Neural cell (in vitro differentiated cells): ENCODE results near the gene ZNF821. TPM values are rescaled to one million over a fixed set of nuclear protein-coding genes. Genes with fewer than 3 reads are reported as not detected.
"Not testable (repeated sequence)": the region's sequence is repeated elsewhere in the genome, so short reads cannot be mapped to it uniquely, and the experiment has no call there.

Source experiments
- H2AFZ ChIP-seq: fragments of 200-600, 300-800 bp; sonication (generic), shearing (Covaris generic); 2 replicates; pipeline ENCODE4 v1.6.0; 2014; ENCODE audit warnings: low read depth, mild to moderate bottlenecking, antibody characterized with exemption, low read length, moderate library complexity
- H3F3A ChIP-seq: fragments of 200-600 bp; shearing (Covaris generic); 2 replicates; pipeline ENCODE4 v1.6.1; 2016; ENCODE audit warnings: mild to moderate bottlenecking, moderate library complexity, mixed read lengths, antibody characterized with exemption, low read length; ENCODE audit not compliant: insufficient read depth, poor library complexity, severe bottlenecking
- H3K27ac ChIP-seq: fragments of 200-600, 300-800 bp; sonication (generic), shearing (Covaris generic); 2 replicates; pipeline ENCODE4 v1.5.1; 2014; ENCODE audit warnings: mild to moderate bottlenecking, low read length, moderate library complexity
- H3K27me3 ChIP-seq: fragments of 300-800, 200-600 bp; sonication (generic), shearing (Covaris generic); 2 replicates; pipeline ENCODE4 v1.6.0; 2014; ENCODE audit warnings: mild to moderate bottlenecking, low read depth, low read length, moderate library complexity; ENCODE audit not compliant: insufficient read depth
- H3K36me3 ChIP-seq: fragments of 300-800, 200-600 bp; sonication (generic), shearing (Covaris generic); 2 replicates; pipeline ENCODE4 v1.5.1; 2014; ENCODE audit warnings: mild to moderate bottlenecking, antibody characterized with exemption, low read length, moderate library complexity; ENCODE audit not compliant: insufficient read depth
- H3K4me2 ChIP-seq: fragments of 300-800, 200-600 bp; sonication (generic), shearing (Covaris generic); 2 replicates; pipeline ENCODE4 v1.6.0; 2014; ENCODE audit warnings: mild to moderate bottlenecking, low read length
- H3K4me3 ChIP-seq: fragments of 300-800, 200-600 bp; sonication (generic), shearing (Covaris generic); 2 replicates; pipeline ENCODE4 v1.5.1; 2014; ENCODE audit warnings: mild to moderate bottlenecking, low read length, moderate library complexity
- H3K79me2 ChIP-seq: fragments of 200-600 bp; shearing (Covaris generic); replicated peaks from 2 replicates; pipeline ENCODE4 v1.6.0; 2014; ENCODE audit warnings: mild to moderate bottlenecking, low read length, moderate library complexity; ENCODE audit not compliant: insufficient read depth
- H3K9ac ChIP-seq: fragments of 300-800, 200-600 bp; sonication (generic), shearing (Covaris generic); 2 replicates; pipeline ENCODE4 v1.6.1; 2016; ENCODE audit warnings: mild to moderate bottlenecking, low read length, mixed read lengths
- H3K9me2 ChIP-seq: fragments of 200-600 bp; shearing (Covaris generic); 2 replicates; pipeline ENCODE4 v1.6.1; 2016; ENCODE audit warnings: mild to moderate bottlenecking, low read length, mixed read lengths; ENCODE audit not compliant: insufficient read depth
- H3K9me3 ChIP-seq: fragments of 200-600, 300-800 bp; sonication (generic), shearing (Covaris generic); 2 replicates; pipeline ENCODE4 v1.6.1; 2016; ENCODE audit warnings: mild to moderate bottlenecking, mixed run types, low read length, moderate library complexity, mixed read lengths
- H4K20me1 ChIP-seq: fragments of 200-600 bp; shearing (Covaris generic); 2 replicates; pipeline ENCODE4 v1.6.1; 2016; ENCODE audit warnings: mild to moderate bottlenecking, mixed run types; ENCODE audit not compliant: insufficient read depth
- CTCF ChIP-seq: fragments of 450-650 bp; IDR thresholded peaks from 2 replicates; pipeline ENCODE4 v1.5.1; 2014; ENCODE audit warnings: antibody characterized with exemption, mild to moderate bottlenecking, moderate library complexity; ENCODE audit not compliant: poor library complexity, severe bottlenecking
- EP300 ChIP-seq: fragments of 450-650 bp; conservative IDR thresholded peaks from 2 replicates; pipeline ENCODE4 v1.6.1; 2014; ENCODE audit warnings: antibody characterized with exemption, mild to moderate bottlenecking, moderate library complexity; ENCODE audit not compliant: poor library complexity, severe bottlenecking
- EZH2 ChIP-seq: fragments of 200-600, 300-800 bp; shearing (Covaris generic), sonication (generic); IDR thresholded peaks from 2 replicates; pipeline ENCODE4 v1.6.1; 2014; ENCODE audit warnings: antibody characterized with exemption, low read length, borderline replicate concordance, mild to moderate bottlenecking; ENCODE audit not compliant: insufficient read depth, poor library complexity, severe bottlenecking
- MXI1 ChIP-seq: fragments of 450-650 bp; conservative IDR thresholded peaks from 2 replicates; pipeline ENCODE4 v1.6.1; 2014; ENCODE audit warnings: antibody characterized with exemption, mild to moderate bottlenecking; ENCODE audit not compliant: poor library complexity, severe bottlenecking
- POLR2AphosphoS5 ChIP-seq: IDR thresholded peaks from 2 replicates; pipeline ENCODE4 v1.6.1; 2012
- RAD21 ChIP-seq: fragments of 450-650 bp; conservative IDR thresholded peaks from 2 replicates; pipeline ENCODE4 v1.6.1; 2014; ENCODE audit warnings: antibody characterized with exemption, mild to moderate bottlenecking, moderate library complexity
- REST ChIP-seq: IDR thresholded peaks from 2 replicates; pipeline ENCODE4 v1.6.1; 2012; ENCODE audit warnings: borderline replicate concordance
- SMC3 ChIP-seq: fragments of 450-650 bp; conservative IDR thresholded peaks from 2 replicates; pipeline ENCODE4 v1.6.1; 2014; ENCODE audit warnings: antibody characterized with exemption, mild to moderate bottlenecking, moderate library complexity; ENCODE audit not compliant: poor library complexity
- TAF1 ChIP-seq: IDR thresholded peaks from 2 replicates; pipeline ENCODE4 v1.6.1; 2012; ENCODE audit warnings: low read depth
- polyA plus RNA-seq: library from polyadenylated mRNA; depleted of rRNA; stranded (reverse); fragments of >200 nt; gene quantifications from 2 replicates; pipeline ENCODE4 v1.2.3, GENCODE V29; 2014

Gene ZNF821
- polyA plus RNA-seq, 1 donor from 2014 or later: 128 TPM

GRCh38 chr16:71837150-71837549, 46.8 kb downstream of the ZNF821 start:
- Histone ChIP-seq H3K27me3 (no peaks in the 10 kb centered on the region), H3K9me3 (no peaks in the 10 kb centered on the region), H2AFZ (no peak overlapping the region), H3K27ac (no peak overlapping the region), H3K9me2 (no peaks in the 10 kb centered on the region), H3F3A (no peaks in the 10 kb centered on the region), H3K4me2 (no peak overlapping the region), H3K36me3 (no peaks in the 10 kb centered on the region), H3K79me2 (no peaks in the 10 kb centered on the region), H3K9ac (no peak overlapping the region), H3K4me3 (no peak overlapping the region), H4K20me1 (no peaks in the 10 kb centered on the region)
- TF ChIP-seq POLR2AphosphoS5 (no peak), TAF1 (no peak)

GRCh38 chr16:71834291-71834690, 49.7 kb downstream of the ZNF821 start:
- Histone ChIP-seq H3K27me3 (no peaks in the 10 kb centered on the region), H3K27ac (no peak overlapping the region), H3K9ac (no peak overlapping the region), H3K4me3 (no peak overlapping the region), H3F3A (no peaks in the 10 kb centered on the region), H2AFZ (no peak overlapping the region), H3K9me3 (no peaks in the 10 kb centered on the region), H3K79me2 (no peaks in the 10 kb centered on the region), H3K4me2 (no peak overlapping the region), H3K36me3 (no peaks in the 10 kb centered on the region), H3K9me2 (no peaks in the 10 kb centered on the region), H4K20me1 (no peaks in the 10 kb centered on the region)
- no peak for TF ChIP-seq TAF1
- no peak for TF ChIP-seq REST
- TF ChIP-seq POLR2AphosphoS5: no peak
- TF ChIP-seq SMC3: no peak
- no peak for TF ChIP-seq EP300
- no peak for TF ChIP-seq CTCF
- TF ChIP-seq RAD21: no peak
- TF ChIP-seq MXI1: no peak
- no peak for TF ChIP-seq EZH2

GRCh38 chr16:71832112-71832511, 51.9 kb downstream of the ZNF821 start:
- H3K27me3 ChIP-seq, H3K36me3 ChIP-seq, H3F3A ChIP-seq, H3K4me2 ChIP-seq, H3K9me2 ChIP-seq, H3K9me3 ChIP-seq, H3K4me3 ChIP-seq, H2AFZ ChIP-seq, H3K9ac ChIP-seq, H3K27ac ChIP-seq, H4K20me1 ChIP-seq, H3K79me2 ChIP-seq: not testable (repeated sequence)

GRCh38 chr16:71831698-71832097, 52.3 kb downstream of the ZNF821 start:
- H3K36me3 ChIP-seq, H3K9me3 ChIP-seq, H3K9me2 ChIP-seq, H2AFZ ChIP-seq, H3K27ac ChIP-seq, H3F3A ChIP-seq, H3K4me2 ChIP-seq, H3K79me2 ChIP-seq, H3K27me3 ChIP-seq, H3K9ac ChIP-seq, H3K4me3 ChIP-seq, H4K20me1 ChIP-seq: not testable (repeated sequence)
